ENCODE results near the gene FOLR3.

GRCh38 chr11:72146625-72147024, 11.1 kb downstream of the FOLR3 start:
- TF ChIP-seq ZNF766 (CRISPR knock-in tag; conservative IDR thresholded peaks at IDR 0.05) (no peak), PML (IDR thresholded peaks at IDR 0.05; ENCODE audit: low read length) (no peak), EP300 (IDR thresholded peaks at IDR 0.05; ENCODE audit: low read length) (no peak), EZH2 (IDR thresholded peaks at IDR 0.05; ENCODE audit: borderline replicate concordance, low read depth, low read length) (no peak), SMAD1 (IDR thresholded peaks at IDR 0.05; ENCODE audit: low read depth, low read length, partially characterized antibody) (no peak), EGR1 (conservative IDR thresholded peaks at IDR 0.05) (no peak), ZBTB40 (IDR thresholded peaks at IDR 0.05) (no peak), ZBTB40 (CRISPR knock-in tag; IDR thresholded peaks at IDR 0.05) (no peak)
- TF ChIP-seq, protein P1, sequence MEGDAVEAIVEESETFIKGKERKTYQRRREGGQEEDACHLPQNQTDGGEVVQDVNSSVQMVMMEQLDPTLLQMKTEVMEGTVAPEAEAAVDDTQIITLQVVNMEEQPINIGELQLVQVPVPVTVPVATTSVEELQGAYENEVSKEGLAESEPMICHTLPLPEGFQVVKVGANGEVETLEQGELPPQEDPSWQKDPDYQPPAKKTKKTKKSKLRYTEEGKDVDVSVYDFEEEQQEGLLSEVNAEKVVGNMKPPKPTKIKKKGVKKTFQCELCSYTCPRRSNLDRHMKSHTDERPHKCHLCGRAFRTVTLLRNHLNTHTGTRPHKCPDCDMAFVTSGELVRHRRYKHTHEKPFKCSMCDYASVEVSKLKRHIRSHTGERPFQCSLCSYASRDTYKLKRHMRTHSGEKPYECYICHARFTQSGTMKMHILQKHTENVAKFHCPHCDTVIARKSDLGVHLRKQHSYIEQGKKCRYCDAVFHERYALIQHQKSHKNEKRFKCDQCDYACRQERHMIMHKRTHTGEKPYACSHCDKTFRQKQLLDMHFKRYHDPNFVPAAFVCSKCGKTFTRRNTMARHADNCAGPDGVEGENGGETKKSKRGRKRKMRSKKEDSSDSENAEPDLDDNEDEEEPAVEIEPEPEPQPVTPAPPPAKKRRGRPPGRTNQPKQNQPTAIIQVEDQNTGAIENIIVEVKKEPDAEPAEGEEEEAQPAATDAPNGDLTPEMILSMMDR (IDR thresholded peaks at IDR 0.05 in 2 of 3, conservative IDR thresholded peaks at IDR 0.05 in 1 of 3; ENCODE audit: insufficient read depth in 2 of 3, low read depth in 1 of 3, low read length in 3 of 3): no peak
- TF ChIP-seq, protein P2, sequence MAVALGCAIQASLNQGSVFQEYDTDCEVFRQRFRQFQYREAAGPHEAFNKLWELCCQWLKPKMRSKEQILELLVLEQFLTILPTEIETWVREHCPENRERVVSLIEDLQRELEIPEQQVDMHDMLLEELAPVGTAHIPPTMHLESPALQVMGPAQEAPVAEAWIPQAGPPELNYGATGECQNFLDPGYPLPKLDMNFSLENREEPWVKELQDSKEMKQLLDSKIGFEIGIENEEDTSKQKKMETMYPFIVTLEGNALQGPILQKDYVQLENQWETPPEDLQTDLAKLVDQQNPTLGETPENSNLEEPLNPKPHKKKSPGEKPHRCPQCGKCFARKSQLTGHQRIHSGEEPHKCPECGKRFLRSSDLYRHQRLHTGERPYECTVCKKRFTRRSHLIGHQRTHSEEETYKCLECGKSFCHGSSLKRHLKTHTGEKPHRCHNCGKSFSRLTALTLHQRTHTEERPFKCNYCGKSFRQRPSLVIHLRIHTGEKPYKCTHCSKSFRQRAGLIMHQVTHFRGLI (CRISPR knock-in tag; IDR thresholded peaks at IDR 0.05): no peak
